Measurements from ENCODE around the gene NLGN1.

Gene NLGN1

DNA sequence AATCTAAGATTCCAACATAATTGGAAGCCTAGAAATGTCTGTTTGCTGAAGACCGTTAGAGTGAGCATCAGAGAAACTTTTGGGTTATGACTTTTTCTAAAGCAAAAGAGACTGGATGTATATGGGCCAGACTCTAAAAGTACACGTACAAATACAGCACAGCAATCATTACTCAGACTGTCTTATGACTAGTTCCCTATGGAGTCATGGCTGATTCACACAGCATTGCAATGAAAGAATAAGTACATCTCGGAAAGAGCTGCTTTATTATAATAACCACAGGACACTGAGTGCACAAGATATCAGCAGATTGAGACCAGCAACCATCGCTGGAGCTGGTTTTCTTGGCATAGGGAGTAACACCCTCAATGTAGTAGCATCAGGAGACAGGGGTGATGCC lies 618.6 kb downstream of the NLGN1 start:
- CTCF ChIA-PET = no interaction called here
- POLR2A ChIA-PET = no interaction called here
- DNase-seq (ENCODE audit: extremely low spot score) = no peak

DNA sequence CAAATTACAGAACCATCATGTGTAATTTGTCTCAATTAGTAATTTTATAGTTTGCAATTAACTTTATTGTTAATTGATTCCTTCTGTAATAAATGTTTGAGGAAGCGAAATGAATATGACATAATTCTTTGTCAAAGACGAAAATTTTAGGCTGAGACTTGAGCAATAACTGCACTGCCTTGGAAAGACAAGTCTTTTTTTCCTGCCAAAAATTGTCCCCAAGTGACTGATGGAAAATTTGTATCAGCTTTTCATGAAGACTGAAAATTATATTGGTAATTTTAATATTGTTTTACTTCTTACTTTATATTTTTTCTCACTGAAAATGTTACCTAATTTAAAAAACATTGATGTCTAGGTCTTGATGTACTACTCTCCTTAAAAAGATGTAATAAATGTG lies 622.6 kb downstream of the NLGN1 start:
- no peak for DNase-seq (ENCODE audit: extremely low spot score)
- TF ChIP-seq TARDBP (IDR thresholded peaks at IDR 0.05) = no peak
- TF ChIP-seq ZNF384 (IDR thresholded peaks at IDR 0.05) = no peak
- TF ChIP-seq L3MBTL2 (conservative IDR thresholded peaks at IDR 0.05) = no peak
- TF ChIP-seq BHLHE40 (IDR thresholded peaks at IDR 0.05; ENCODE audit: borderline replicate concordance) = no peak
- no peak for TF ChIP-seq LEF1 (IDR thresholded peaks at IDR 0.05; ENCODE audit: borderline replicate concordance)
- no peak for TF ChIP-seq SUZ12 (IDR thresholded peaks at IDR 0.05)
- no peak for TF ChIP-seq FOXK2 (IDR thresholded peaks at IDR 0.05)
- no peak for TF ChIP-seq FOXM1 (IDR thresholded peaks at IDR 0.05; ENCODE audit: borderline replicate concordance)
- TF ChIP-seq HDGF (IDR thresholded peaks at IDR 0.05; ENCODE audit: borderline replicate concordance) = no peak
- TF ChIP-seq ELF4 (IDR thresholded peaks at IDR 0.05) = no peak
- ChIA-PET CTCF (no interaction called here), POLR2A (no interaction called here)

More for the DNA sequence above, 618.6 kb downstream of the NLGN1 start:
- TF ChIP-seq, protein P1, sequence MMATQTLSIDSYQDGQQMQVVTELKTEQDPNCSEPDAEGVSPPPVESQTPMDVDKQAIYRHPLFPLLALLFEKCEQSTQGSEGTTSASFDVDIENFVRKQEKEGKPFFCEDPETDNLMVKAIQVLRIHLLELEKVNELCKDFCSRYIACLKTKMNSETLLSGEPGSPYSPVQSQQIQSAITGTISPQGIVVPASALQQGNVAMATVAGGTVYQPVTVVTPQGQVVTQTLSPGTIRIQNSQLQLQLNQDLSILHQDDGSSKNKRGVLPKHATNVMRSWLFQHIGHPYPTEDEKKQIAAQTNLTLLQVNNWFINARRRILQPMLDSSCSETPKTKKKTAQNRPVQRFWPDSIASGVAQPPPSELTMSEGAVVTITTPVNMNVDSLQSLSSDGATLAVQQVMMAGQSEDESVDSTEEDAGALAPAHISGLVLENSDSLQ (IDR thresholded peaks at IDR 0.05) = no peak
- TF ChIP-seq SP1 (IDR thresholded peaks at IDR 0.05) = no peak
- no peak for TF ChIP-seq SUZ12 (IDR thresholded peaks at IDR 0.05)
- no peak for TF ChIP-seq L3MBTL2 (conservative IDR thresholded peaks at IDR 0.05)
- TF ChIP-seq NFRKB (IDR thresholded peaks at IDR 0.05) = no peak
- no peak for TF ChIP-seq TARDBP (IDR thresholded peaks at IDR 0.05)
- no peak for TF ChIP-seq CTBP1 (IDR thresholded peaks at IDR 0.05; ENCODE audit: borderline replicate concordance)
- TF ChIP-seq FOXM1 (IDR thresholded peaks at IDR 0.05; ENCODE audit: borderline replicate concordance) = no peak
- no peak for TF ChIP-seq LEF1 (IDR thresholded peaks at IDR 0.05; ENCODE audit: borderline replicate concordance)
- no peak for TF ChIP-seq FOXK2 (IDR thresholded peaks at IDR 0.05)

DNA sequence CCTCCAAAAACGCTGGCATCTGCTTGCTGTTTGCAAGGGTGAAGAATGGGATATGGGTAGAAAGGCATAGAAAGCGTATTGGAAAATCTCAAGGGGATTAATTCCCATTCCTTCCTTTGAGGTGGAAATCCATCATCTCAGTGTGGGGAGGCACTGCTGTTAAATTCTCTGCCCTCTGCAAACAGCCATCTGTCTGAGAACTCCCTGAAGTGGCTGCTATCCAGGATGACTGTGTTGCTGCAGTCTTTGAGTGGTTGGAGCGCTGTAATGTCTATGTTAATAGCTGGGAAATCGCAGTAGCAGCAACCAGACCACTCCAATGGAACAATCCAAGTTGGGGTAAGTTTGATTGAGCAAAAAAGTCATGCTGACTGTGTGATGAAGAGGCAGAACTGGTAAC lies 625.9 kb downstream of the NLGN1 start:
- DNase-seq (ENCODE audit: extremely low spot score) = no peak
- POLR2A ChIA-PET = no interaction called here
- CTCF ChIA-PET = no interaction called here
- no peak for TF ChIP-seq ELF4 (IDR thresholded peaks at IDR 0.05)
- no peak for TF ChIP-seq TARDBP (IDR thresholded peaks at IDR 0.05)
- no peak for TF ChIP-seq ZNF384 (IDR thresholded peaks at IDR 0.05)
- TF ChIP-seq BHLHE40 (IDR thresholded peaks at IDR 0.05; ENCODE audit: borderline replicate concordance) = no peak
- no peak for TF ChIP-seq SUZ12 (IDR thresholded peaks at IDR 0.05)
- TF ChIP-seq L3MBTL2 (conservative IDR thresholded peaks at IDR 0.05) = no peak
- TF ChIP-seq FOXA1 (IDR thresholded peaks at IDR 0.05) = no peak
- no peak for TF ChIP-seq ARNT (IDR thresholded peaks at IDR 0.05)
- no peak for TF ChIP-seq FOXM1 (IDR thresholded peaks at IDR 0.05; ENCODE audit: borderline replicate concordance)
- TF ChIP-seq, protein P1 (IDR thresholded peaks at IDR 0.05) = no peak
- no peak for TF ChIP-seq LEF1 (IDR thresholded peaks at IDR 0.05; ENCODE audit: borderline replicate concordance)
- TF ChIP-seq SP1 (IDR thresholded peaks at IDR 0.05) = no peak
- TF ChIP-seq NFRKB (IDR thresholded peaks at IDR 0.05) = no peak

DNA sequence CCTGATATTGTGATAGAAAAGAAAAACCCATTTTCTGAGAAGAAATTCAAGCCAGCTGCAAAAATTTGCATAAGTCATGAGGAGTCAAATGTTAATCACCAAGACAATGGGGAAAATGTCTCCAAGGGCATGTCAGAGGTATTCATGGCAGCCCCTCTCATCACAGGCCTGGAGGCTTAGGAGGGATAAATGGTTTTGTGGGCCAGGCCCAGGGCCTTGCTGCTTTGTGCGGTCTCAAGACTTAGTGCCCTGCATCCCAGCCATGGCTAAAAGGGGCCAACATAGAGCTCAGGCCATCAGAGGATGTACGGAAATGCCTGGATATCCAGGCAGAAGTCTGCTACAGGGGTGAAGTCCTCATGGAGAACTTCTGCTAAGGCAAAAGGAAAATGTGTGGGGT lies 631.1 kb downstream of the NLGN1 start:
- no peak for DNase-seq (ENCODE audit: extremely low spot score)
- no peak for TF ChIP-seq ZNF384 (IDR thresholded peaks at IDR 0.05)
- no peak for TF ChIP-seq LEF1 (IDR thresholded peaks at IDR 0.05; ENCODE audit: borderline replicate concordance)
- TF ChIP-seq SP1 (IDR thresholded peaks at IDR 0.05) = no peak
- no peak for TF ChIP-seq ARNT (IDR thresholded peaks at IDR 0.05)
- TF ChIP-seq HDGF (IDR thresholded peaks at IDR 0.05; ENCODE audit: borderline replicate concordance) = no peak
- TF ChIP-seq CTBP1 (IDR thresholded peaks at IDR 0.05; ENCODE audit: borderline replicate concordance) = no peak
- TF ChIP-seq NFRKB (IDR thresholded peaks at IDR 0.05) = no peak
- TF ChIP-seq, protein P1 (IDR thresholded peaks at IDR 0.05) = no peak
- TF ChIP-seq FOXK2 (IDR thresholded peaks at IDR 0.05) = no peak
- TF ChIP-seq FOXA1 (IDR thresholded peaks at IDR 0.05) = no peak
- TF ChIP-seq SUZ12 (IDR thresholded peaks at IDR 0.05) = no peak
- ChIA-PET POLR2A (no interaction called here), CTCF (no interaction called here)

DNA sequence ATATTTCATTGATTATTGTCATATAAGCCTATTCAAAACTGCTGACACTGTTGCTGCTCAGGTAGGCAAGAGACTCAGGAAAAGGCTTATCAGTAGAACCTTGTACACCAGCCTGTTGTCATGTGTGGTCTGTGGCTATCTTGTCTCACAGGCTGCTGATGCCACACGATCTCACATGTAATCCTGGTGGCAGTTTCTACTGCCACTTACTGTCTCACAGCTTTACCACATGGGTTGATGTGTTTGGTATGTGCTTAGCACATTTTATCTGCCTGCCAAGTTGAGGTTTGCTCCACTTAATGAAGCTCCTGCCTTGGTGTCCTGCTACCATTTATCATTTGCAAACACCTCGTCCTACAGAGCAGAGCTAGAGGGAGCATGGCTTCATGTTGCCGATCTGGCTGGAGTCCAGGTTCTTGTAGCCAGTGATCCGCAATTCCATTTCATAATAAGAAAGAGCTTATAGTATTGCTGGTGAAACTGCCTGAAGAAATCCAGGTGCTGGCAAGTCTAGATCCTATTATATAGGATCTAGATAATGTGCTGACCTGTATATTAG lies 637.9 kb downstream of the NLGN1 start:
- TF ChIP-seq ARNT (IDR thresholded peaks at IDR 0.05) = no peak
- no peak for TF ChIP-seq FOXK2 (IDR thresholded peaks at IDR 0.05)
- TF ChIP-seq L3MBTL2 (conservative IDR thresholded peaks at IDR 0.05) = no peak
- no peak for TF ChIP-seq LEF1 (IDR thresholded peaks at IDR 0.05; ENCODE audit: borderline replicate concordance)
- TF ChIP-seq SP1 (IDR thresholded peaks at IDR 0.05) = no peak
- no peak for TF ChIP-seq BHLHE40 (IDR thresholded peaks at IDR 0.05; ENCODE audit: borderline replicate concordance)
- TF ChIP-seq CTBP1 (IDR thresholded peaks at IDR 0.05; ENCODE audit: borderline replicate concordance) = no peak
- no peak for TF ChIP-seq ZNF384 (IDR thresholded peaks at IDR 0.05)
- no peak for TF ChIP-seq SUZ12 (IDR thresholded peaks at IDR 0.05)
- no peak for DNase-seq (ENCODE audit: extremely low spot score)
- ChIA-PET POLR2A (no interaction called here), CTCF (no interaction called here)

DNA sequence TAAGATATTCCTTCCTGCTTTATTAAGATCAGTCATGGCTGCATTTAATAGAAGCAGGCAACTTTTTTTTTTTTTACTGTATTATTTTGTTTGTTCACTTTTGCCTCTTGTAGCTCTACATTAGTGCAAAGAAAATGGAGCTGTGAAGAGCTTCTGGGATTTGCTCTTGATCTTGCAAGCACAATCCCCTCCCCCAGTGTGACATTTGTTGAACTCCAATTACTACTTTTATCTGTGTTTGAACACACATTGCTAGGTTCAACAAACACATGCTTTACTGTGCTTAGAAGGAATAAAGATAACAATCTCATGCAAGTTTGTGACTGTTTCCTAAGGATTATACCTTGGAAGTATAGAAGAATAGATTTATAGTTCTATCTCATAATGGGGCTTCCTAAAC lies 648.8 kb downstream of the NLGN1 start:
- ChIA-PET POLR2A (no interaction called here), CTCF (no interaction called here)
- TF ChIP-seq CTBP1 (IDR thresholded peaks at IDR 0.05; ENCODE audit: borderline replicate concordance) = no peak
- TF ChIP-seq L3MBTL2 (conservative IDR thresholded peaks at IDR 0.05) = no peak
- no peak for TF ChIP-seq ARNT (IDR thresholded peaks at IDR 0.05)
- TF ChIP-seq TARDBP (IDR thresholded peaks at IDR 0.05) = no peak
- TF ChIP-seq ZNF384 (IDR thresholded peaks at IDR 0.05) = no peak
- TF ChIP-seq FOXM1 (IDR thresholded peaks at IDR 0.05; ENCODE audit: borderline replicate concordance) = no peak
- TF ChIP-seq FOXA1 (IDR thresholded peaks at IDR 0.05) = no peak
- no peak for TF ChIP-seq BHLHE40 (IDR thresholded peaks at IDR 0.05; ENCODE audit: borderline replicate concordance)
- TF ChIP-seq, protein P1 (IDR thresholded peaks at IDR 0.05) = no peak
- no peak for TF ChIP-seq ELF4 (IDR thresholded peaks at IDR 0.05)
- no peak for TF ChIP-seq HDGF (IDR thresholded peaks at IDR 0.05; ENCODE audit: borderline replicate concordance)
- TF ChIP-seq SUZ12 (IDR thresholded peaks at IDR 0.05) = no peak
- TF ChIP-seq LEF1 (IDR thresholded peaks at IDR 0.05; ENCODE audit: borderline replicate concordance) = no peak
- no peak for DNase-seq (ENCODE audit: extremely low spot score)
